ENCODE data around the gene ARHGEF38.
A peak's percentile ranks its signal among the peaks of the same experiment; 100 is the strongest.

The ARHGEF38 gene

DNA sequence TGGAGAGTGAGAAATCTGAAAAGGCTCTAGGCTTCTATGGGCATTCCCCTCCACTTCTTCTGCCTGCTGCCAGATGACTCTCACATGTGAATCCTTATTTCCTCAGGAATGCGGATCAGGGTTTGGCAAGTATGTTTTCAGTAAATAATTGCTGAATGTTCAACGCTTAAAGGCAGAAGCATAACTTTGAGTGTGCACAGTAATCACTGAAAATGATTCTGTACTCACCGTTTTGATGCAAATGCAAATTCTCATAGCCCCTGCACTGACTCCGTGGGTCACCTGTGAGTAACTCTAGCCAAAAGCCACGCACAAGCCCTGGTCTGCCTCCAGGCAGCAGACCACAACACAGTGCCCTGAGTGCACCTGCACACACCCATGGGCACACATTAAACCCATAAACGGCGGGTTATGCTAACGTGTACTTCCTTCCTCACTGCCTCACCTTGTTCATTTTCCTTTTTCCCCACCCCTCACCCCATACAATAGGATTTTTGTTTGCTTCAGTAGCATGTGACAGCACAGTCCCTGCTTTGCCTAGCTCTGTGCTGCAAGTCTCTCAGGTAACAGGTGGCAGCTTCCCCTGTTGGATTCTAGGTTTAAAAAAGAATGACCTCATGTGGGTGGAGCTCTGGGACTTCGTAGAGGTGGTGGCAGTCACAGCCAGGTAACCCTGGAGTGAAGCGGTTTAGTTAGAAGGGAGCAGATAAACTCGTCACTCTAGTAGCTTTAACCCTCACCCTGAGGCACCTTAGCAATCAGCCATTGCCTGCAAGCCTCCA lies at the start of gene ARHGEF38:
Gene ARHGEF38, plus strand, starts transcription at position 656 of the 782 bp plus-strand sequence. CDS start 146 bp downstream, outside the sequence.
- DNase-seq = peak; percentile 97

DNA sequence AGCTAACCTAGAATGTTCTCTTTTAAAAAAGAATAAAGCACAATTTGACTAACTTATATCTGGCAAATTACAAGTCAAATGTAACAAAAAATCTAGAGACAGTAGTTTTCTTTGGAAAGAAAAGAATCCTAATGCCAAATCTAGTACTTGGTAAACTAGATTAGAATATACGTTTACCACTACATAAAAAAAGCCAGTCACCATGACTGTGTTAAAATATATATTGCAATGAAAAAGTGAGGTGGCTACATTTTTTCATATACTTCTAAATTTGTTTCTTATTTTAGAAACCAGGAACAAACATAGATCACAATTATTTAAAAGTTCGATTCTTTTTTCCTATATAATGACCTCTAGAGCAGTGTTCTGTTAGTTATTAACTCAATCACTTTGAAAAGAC lies 48.9 kb upstream of the ARHGEF38 start:
- no peak for DNase-seq

DNA sequence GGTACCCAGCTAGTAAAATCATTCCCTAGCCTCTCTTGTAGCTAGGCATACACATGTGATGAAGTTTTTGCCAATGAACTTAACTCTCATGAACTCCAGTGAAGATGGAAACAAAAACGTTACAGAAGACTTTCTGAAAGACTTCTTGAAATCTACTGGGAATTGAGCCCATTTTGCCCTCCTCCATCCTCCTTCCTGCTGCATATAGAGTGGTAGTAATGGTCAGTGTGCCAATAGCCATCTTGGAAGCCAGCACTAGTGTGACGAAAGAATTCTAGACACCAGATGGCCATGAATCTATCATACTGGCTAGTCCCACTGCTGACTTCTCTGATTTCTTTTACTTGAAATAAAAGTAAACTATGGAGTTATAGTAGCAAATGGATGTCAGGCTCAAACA lies 47.7 kb upstream of the ARHGEF38 start:
- no peak for DNase-seq

GRCh38 chr4:105509291-105509690 lies 43.1 kb upstream of the ARHGEF38 start:
- no peak for DNase-seq

DNA sequence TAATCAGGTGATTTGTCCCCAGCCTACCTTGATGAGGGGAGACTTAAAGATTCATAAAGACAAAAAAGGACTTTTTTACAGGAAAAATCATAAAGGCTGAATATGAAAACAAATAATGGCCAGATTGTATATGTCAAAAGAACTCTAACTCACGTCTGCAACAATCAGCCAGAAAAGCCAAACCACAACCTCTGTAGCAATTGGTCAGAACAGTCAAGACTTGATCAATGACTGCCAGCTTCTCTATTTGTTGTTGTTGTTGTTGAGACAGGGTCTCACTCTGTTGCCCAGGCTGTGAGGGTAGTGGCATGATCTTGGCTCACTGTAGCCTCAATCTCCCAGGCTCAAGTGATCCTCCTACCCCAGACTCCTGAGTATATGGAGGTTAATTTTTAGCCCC lies 42.7 kb upstream of the ARHGEF38 start:
- no peak for DNase-seq

DNA sequence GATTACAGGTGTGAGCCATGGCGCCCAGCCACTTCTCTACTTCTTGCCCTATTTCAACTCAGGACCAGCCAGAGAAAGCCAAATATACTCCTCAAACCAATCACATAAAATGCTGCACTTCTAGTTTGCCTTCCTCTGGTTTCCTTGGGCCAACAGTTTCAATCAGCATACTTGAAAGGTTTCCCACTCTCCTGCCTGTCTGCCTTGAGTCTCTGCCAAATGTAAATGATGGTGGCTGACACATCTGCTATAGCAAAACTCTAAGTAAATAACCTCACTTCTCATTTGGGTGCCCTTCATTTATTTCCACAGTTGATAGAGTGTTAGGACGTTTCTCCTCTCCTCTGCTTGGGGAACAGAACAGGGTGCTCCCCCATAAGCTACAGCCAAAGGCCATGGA lies 42.2 kb upstream of the ARHGEF38 start:
- DNase-seq = no peak

GRCh38 chr4:105520819-105521790 lies 31.3 kb upstream of the ARHGEF38 start:
- peak; percentile 43 for DNase-seq

DNA sequence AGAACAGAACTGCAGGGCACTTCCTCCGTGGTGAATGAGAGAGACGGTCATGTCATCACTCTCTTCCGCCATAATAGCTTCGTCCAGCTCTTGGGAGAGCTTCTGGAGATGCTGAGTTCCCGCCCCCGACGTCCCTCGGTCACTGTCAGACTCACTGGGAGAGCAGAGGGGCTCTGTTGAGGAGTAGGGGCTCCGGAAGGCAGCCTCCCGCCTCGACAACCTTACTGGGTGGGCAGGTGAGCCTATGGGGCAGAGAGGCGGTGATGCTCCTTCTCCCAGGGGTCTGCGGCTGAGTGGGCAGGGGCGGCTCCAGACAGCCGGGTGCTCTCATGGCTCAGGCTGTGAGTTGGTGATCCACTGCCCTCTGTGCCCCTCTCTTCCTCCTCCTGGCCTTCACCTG lies 25.8 kb upstream of the ARHGEF38 start:
- no peak for DNase-seq

GRCh38 chr4:105527081-105527480 lies 25.3 kb upstream of the ARHGEF38 start:
- DNase-seq = no peak

- DNase-seq = no peak
These were observed 15.8 kb upstream of the ARHGEF38 start for GRCh38 chr4:105536601-105537000.

- DNase-seq = no peak
These were observed 11.0 kb upstream of the ARHGEF38 start for GRCh38 chr4:105541420-105541819.

DNA sequence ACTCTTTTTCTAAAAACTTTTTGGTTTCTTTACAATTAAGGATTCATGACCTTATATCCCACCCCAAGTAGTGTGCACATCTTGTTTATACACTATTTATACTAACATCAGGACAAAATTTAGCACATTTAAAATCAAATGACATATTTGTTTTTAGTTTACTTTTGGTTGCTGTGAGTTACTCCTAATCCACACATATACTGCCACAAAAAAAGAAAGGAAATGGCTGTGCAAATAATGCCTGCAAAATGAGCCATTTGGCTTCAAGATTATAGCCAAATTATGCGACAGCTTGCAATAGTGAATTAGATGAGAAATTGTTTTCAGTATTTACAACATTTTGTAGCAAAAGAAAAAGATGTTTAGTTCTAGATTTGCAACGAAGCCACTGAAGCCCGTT lies 10.4 kb upstream of the ARHGEF38 start:
- DNase-seq = no peak

GRCh38 chr4:105543346-105543745 lies 9.1 kb upstream of the ARHGEF38 start:
- DNase-seq = no peak

DNA sequence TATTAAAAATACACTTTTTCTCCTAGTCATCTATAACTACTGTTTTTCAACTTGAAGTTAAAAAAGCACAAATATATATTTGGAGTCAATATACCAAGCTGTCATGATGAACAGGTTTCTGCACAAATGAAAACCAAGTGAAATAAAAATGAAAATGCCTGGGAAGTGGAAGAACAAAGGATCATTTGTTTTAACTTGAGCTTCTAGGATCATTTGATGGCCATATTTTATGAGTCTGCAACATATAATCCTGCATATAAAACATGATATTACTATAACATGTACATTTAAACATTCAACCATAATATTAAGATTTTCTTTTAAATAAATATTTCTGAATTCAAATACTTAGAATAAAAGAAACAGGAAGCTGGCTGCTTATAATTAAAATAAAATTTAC lies 8.5 kb upstream of the ARHGEF38 start:
- DNase-seq = no peak

- DNase-seq = no peak
These were observed 7.7 kb upstream of the ARHGEF38 start for GRCh38 chr4:105544520-105545286.

DNA sequence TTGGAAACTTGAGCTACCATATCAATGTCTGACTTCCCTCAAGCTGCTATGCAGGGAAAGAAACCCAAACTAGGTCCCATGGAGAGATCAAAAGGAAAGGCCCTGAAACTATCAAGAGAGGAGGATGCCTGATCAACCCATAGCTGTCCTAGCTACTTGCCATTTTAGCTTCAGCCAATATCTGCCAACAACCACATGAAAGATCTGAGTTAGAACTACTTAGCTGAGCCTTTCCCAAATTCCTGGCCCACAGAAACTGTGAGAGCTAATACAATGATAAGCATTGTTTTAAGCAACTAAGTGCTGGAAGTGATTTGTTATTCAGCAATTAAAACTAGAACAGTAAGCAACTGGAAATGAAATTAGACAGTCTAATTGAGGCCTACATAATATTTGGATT lies 6.3 kb upstream of the ARHGEF38 start:
- DNase-seq = no peak

DNA sequence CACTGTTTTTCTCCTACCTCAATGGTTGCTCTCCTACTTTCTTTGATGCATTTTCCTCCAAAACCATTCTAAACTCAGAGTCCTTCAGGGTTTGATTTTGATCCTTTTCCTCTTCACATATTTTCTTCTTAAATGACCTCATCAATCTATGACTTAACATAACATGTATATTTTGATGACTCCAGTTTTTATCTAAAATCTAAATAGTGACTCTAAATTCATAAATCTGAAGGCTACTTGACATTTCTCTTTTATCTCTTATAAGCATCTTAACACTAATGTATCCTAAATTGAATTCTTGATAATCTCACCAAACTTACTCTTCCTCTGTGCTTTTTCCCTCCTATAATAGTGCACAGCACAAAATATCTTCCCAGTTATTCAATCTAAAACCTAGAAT lies 4.7 kb upstream of the ARHGEF38 start:
- DNase-seq = no peak

GRCh38 chr4:105548483-105548882 lies 3.9 kb upstream of the ARHGEF38 start:
- DNase-seq = no peak

DNA sequence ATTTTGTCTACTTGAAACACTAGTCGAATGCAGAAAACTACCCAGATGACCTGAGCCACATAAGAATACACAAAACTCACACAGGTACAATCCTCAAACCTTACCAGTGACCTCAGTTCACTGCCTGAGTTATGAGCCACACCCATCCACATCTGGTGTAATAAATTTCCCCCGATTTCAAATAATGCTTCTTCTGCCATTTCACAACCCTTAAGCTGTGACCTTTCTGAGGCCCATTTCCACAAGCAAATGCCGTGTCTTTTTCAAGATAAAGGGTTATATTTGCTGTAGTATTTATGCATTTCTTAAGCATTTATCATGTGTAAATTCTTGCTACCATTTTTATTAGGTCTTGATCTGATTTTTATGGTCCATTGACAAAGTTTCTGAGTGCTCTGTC lies 1.8 kb upstream of the ARHGEF38 start:
- no peak for DNase-seq

DNA sequence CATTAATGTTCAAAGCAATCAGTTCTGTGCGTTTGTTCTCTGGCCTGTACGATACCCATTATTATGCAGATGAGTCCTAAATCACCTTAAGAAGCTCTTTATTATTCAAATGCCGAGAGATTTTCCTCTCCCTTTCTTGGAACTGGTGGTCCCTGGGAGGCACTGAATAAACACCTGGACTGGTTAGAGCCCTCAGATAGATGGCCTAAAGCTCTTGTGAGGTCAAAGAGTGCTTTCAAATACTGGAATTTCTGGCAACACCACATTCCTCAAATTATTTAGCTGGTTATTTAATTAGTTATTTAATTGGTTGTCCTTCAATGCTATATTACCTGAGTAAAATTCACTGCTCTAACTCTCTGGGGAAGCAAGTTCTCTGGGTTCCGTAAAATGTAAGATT lies 3.0 kb downstream of the ARHGEF38 start:
- peak; percentile 40 for DNase-seq

DNA sequence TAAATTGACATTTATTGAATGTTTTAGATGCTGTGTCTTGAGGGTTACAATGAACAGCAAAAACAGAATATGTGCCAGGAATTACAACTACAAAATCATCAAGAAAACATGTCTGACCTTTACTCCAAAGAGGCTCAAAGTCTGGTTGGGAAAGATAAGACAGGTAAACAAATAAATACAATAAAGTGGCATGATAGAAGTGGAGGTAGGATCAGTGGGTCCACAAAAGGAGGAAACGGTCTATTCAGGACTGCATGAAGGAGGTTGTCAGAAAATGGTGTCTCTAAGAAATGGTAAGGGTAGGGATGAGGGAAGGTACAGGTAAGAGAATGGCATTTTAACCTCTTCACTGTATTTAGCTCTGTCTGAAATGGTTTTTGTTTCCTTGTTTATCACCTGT lies 3.8 kb downstream of the ARHGEF38 start:
- peak; percentile 84 for DNase-seq

DNA sequence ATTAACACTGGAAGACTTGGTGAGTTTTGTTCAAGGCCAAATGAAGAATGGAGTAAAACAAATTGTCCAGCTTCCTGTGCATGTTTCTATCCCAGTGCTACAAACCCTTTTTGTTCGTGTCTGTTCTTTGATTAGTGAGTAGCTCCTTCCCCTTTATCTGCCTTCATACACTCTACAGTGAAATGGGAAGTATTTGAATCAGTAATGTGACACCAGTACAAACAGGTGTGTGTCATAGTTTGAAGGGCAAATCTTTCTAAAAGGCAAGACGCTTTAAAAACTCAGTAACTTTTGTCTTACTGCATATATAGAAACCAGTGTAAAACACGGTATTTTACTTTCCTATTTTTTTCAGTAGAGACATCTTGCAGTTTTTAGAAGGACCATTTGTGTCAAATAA lies 5.9 kb downstream of the ARHGEF38 start:
- peak; percentile 76 for DNase-seq

DNA sequence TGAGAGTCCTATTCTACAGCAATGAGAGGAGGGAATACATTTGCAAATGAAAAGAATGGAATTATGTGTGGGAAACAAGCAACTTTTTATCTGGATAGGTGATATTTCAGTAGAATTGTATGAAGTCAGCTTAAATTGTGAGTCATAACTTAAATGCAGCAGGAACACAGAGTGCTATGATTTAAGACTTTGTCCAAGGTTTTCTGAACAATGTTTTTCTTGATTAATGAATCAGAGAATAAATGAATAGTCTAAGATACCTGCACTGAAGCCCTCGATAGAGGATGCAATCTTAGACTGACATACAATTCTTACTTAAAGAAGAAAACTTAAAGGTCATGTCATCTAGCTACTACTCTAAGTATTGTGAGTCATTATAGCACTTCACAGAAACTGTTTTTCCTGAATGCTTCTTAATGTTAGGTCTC lies 8.0 kb downstream of the ARHGEF38 start:
- DNase-seq = no peak

Measured in NCI-H2029 treated with DMSO at 0.1 percent for 48 hours (cell line).